Glomerular visceral epithelial cell (primary cell): ENCODE results near the gene TMEM79.
A peak's percentile ranks its signal among the peaks of the same experiment; 100 is the strongest.
"Not testable (repeated sequence)": the region's sequence is repeated elsewhere in the genome, so short reads cannot be mapped to it uniquely, and the experiment has no call there.

Experiments
- DNase-seq: peaks from one replicate; pipeline ENCODE4 v3.0.0-alpha.2; 2016; ENCODE audit errors: extremely low spot score

The TMEM79 gene

GRCh38 chr1:156305215-156305614 is 21.1 kb downstream of the TMEM79 start:
- no peak for DNase-seq

GRCh38 chr1:156308078-156308477 is 24.0 kb downstream of the TMEM79 start:
- no peak for DNase-seq

- DNase-seq = peak; percentile 13
Observed at GRCh38 chr1:156310962-156311361, 26.8 kb downstream of the TMEM79 start.

GRCh38 chr1:156316909-156317308 is 32.8 kb downstream of the TMEM79 start:
- DNase-seq = no peak

- DNase-seq = peak; percentile 43
Observed at GRCh38 chr1:156319664-156320063, 35.5 kb downstream of the TMEM79 start.

GRCh38 chr1:156320560-156320959 is 36.4 kb downstream of the TMEM79 start:
- no peak for DNase-seq

GRCh38 chr1:156323179-156323578 is 39.1 kb downstream of the TMEM79 start:
- DNase-seq = not testable (repeated sequence)

- no peak for DNase-seq
Observed at GRCh38 chr1:156336242-156336641, 52.1 kb downstream of the TMEM79 start.

- no peak for DNase-seq
Observed at GRCh38 chr1:156337052-156337887, 53.1 kb downstream of the TMEM79 start.

GRCh38 chr1:156337888-156338179 is 53.7 kb downstream of the TMEM79 start:
- no peak for DNase-seq

- DNase-seq = peak; percentile 100
Observed at GRCh38 chr1:156338180-156338976, 54.3 kb downstream of the TMEM79 start, which contains the start of the genes CCT3 and TSACC. CCT3 (minus strand) TSS chr1:156338292; CDS start chr1:156338184, 108 bp downstream. TSACC (plus strand) TSS chr1:156338526; CDS start chr1:156339758, 1,232 bp downstream.
